GM10266 (cell line): ENCODE data around the gene GOSR2.

Experiments
- DNase-seq: peaks from one replicate; pipeline ENCODE4 v3.0.0; 2012; ENCODE audit errors: extremely low spot score
- TF ChIP-seq, protein P1 (sequence below): IDR thresholded peaks from 2 replicates; pipeline ENCODE4 v1.5.1; 2012; ENCODE audit warnings: mild to moderate bottlenecking, low read depth; ENCODE audit not compliant: control insufficient read depth, insufficient read depth; ENCODE audit errors: missing control alignments

Gene GOSR2

DNA sequence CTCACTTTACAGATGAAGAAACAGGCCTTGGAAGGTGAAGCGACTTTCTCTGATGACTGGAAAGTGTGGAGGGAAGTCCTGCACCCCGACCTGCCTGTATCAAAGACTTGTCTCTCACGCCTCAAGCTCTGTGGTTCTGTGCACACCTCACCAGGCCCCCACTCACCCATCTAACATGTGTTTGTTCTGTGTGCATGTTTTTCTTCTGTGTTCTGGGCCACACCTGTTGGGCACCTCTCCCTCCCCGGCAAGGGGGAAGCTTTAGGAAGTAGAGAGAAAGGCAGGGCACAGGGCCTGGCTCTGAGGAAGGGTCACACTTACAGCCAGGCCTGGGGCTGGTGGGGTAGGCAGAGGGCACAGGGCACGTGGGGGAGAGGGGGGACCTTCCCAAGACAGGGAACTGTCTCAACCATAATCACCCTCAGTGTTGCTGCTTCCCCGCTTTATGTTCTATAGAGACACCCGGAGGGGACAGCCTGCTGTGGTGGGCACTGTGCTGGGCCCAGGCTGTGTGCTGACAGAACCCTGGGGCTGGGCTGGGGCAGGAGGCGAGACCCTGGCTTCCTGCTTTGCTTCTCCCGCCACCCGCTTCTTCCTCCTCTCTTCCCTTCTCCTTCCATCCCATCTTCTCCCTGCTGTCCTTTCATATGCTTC is 48.8 kb downstream of the GOSR2 start:
- DNase-seq, result no peak
- TF ChIP-seq, protein P1, sequence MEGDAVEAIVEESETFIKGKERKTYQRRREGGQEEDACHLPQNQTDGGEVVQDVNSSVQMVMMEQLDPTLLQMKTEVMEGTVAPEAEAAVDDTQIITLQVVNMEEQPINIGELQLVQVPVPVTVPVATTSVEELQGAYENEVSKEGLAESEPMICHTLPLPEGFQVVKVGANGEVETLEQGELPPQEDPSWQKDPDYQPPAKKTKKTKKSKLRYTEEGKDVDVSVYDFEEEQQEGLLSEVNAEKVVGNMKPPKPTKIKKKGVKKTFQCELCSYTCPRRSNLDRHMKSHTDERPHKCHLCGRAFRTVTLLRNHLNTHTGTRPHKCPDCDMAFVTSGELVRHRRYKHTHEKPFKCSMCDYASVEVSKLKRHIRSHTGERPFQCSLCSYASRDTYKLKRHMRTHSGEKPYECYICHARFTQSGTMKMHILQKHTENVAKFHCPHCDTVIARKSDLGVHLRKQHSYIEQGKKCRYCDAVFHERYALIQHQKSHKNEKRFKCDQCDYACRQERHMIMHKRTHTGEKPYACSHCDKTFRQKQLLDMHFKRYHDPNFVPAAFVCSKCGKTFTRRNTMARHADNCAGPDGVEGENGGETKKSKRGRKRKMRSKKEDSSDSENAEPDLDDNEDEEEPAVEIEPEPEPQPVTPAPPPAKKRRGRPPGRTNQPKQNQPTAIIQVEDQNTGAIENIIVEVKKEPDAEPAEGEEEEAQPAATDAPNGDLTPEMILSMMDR, result no peak

DNA sequence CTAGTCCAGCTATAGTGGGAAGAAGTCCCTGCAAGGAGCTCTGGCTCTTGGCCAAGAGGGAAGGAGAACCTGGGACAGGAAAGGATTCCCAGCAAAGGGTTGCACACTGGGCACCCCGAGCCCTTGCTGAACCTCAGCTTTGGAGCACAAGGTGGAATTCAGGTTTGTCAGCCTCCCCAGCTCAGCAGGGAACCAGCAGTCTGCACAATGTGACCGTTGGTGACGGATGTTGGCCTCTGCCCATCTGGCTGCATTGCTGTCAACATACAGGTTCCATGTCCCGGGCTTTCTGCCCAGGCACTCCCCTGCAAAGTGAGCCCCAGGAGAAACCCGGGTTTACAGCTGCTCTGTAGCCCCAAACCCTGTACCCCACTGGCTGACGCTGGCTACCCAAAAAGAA is 49.4 kb downstream of the GOSR2 start:
- TF ChIP-seq, protein P1, result no peak

DNA sequence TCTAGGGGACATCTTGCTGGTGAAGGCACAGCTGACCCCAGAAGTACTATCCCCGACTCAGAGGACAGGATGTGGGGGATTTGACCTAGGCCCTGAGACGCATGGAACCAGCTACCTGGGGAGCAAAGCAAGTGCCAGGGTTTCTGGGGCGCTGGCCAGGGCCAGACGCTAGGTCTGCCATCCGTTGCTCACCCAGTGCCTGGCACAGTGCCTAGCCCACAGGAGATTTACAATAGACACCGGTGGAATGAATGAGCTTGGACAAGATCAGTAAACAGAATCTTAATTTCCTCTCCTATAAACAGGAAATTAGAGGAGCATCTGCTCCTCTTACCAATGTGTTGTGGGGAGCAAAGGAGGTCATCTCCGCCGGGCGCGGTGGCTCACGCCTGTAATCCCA is 51.1 kb downstream of the GOSR2 start:
- DNase-seq, result no peak

More for the DNA sequence above, 49.4 kb downstream of the GOSR2 start:
- no peak for DNase-seq

DNA sequence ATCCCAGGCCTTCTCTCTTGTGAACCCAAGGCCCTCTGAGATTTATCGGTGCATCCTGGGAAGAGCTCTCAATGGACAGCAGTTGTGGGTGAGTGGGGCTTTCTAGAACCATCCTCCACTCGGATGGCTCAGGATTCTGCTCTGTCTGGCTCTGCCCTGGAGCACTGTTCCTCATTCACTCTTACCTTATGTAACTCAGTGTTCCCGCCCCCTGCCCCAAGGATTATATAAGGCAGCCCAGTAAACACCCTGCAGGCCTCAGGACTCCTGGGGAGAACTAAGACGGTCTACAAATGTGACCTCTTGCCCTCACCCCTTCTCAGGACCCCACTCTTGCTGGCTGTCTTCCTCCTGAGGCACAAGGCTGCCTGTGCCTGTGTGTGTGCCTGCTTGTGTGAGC is 52.3 kb downstream of the GOSR2 start:
- DNase-seq, result no peak
- TF ChIP-seq, protein P1, result no peak

More for the DNA sequence above, 51.1 kb downstream of the GOSR2 start:
- TF ChIP-seq, protein P1, result no peak

DNA sequence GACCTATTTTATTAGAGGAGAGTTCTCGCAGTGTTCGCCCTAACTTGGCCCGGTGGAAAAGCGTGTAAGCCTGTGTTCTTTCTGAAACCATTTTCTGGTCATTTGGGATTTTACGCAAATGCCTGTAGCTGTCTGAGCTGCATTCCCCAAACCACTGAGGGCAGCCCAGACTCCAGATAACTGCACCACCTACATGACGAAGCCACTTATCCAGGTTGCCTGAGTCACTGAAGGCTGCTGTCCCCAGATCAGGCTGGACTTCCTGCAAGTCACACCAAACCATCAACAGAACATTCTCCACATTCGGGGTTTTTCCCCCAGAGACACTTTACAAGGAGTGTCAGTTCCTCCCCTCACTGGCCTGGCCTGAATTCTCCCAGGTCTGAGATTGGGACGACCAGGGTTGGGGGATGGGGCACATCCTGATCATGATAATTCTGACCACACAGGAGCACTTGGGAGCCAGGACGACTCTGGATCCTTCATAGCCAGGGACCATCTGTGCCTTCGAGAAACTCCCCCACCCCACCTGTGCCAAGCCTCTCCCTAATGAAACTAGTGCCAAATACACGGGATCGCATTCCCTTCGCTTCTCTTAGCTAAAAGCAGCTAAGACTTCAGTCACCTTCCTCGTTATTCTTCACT is 53.8 kb downstream of the GOSR2 start:
- TF ChIP-seq, protein P1, result no peak
- no peak for DNase-seq

DNA sequence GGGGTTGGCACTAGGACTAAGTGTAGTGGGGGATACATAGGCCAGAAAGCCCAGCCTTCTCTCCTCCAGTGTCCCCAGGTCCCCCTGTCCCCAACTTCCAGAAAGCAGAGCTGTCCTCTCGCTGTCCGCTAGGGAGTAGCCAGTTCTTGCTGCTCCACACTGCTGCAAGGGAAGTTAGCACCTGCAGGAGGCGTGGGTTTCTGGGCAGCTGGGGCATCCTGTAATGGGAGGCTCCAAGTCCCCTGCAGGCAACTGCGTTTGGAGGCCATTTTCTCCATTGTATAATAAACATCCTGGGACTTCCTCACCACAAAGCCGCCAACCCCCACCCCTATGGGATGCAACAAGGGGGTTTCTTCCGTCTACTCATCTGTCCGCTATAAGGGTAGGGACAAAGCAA is 54.4 kb downstream of the GOSR2 start:
- DNase-seq, result no peak
- TF ChIP-seq, protein P1, result no peak
